Fibroblast of peridontal ligament (primary cell): Measurements from ENCODE around the gene ZNF236.
"Not testable (repeated sequence)": the region's sequence is repeated elsewhere in the genome, so short reads cannot be mapped to it uniquely, and the experiment has no call there.

ENCODE experiments used
- DNase-seq: peaks from one replicate; pipeline ENCODE4 v3.0.0-alpha.2; 2010; ENCODE audit errors: extremely low read depth

ZNF236 gene

GRCh38 chr18:77004555-77005380 is 182.4 kb downstream of the ZNF236 start:
- DNase-seq: no peak

- no peak for DNase-seq
Observed at GRCh38 chr18:77005651-77006195, 183.4 kb downstream of the ZNF236 start.

DNA sequence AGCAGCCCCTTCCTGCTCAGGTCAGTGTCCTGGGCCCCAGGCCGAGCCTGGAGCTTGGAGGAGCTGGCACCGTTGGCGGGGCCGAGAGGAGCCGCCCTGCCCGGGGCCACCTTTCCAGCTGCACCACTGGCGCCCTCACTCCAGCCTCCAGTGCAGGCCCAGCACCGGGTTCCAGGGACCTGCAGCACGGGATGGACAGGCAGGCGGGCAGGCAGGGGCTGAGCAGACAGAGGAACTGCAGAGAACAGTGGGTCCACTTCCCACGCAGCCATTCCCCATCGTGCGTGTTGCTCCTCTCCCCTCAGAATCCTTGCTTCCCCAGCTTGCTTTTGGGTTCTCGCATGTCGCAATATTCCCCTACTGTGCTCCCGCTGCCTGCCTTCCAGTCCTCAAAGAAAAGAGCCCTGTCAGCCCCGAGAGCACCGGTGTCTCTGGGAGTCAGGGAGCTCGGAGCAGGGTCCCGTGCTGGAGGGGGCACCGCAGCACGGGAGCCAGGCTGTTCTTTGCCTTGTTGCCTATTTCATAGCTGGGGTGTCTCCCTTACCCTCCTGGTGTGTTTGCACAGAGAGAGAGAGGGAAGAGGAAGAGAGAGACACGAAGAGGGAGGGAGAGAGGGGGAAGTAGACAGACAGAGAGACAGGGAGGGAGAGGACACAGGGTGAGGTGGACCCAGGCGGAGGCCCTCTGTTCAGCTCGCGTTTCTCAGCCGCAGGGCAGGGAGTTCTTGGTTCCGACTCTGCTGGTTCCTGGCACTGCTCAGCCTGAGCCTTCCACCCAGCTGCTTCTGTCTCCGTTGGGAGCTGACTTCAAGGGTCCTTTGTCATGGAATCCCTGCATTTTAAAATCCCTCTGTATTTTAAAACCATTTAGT is 184.2 kb downstream of the ZNF236 start:
- DNase-seq: no peak

DNA sequence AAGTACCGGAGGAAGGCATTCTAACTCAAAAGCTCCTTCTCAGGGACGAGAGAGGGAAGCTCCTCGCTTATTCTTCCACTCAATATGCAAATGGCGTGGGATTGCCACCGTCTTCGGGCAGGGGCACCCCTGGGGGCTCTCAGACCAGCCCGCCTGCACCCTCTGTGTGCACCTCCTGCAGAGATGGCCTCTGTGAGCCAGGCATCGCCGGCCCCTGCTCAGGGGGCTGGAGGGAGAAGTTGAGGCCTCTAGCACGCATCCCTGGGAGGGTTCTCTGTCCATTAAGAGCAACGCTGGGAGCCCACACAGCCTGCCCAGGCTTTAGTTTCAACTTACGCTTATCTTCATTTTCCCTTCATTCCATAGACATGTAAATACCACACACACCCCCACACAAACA is 184.9 kb downstream of the ZNF236 start:
- DNase-seq: no peak

- no peak for DNase-seq
Observed at GRCh38 chr18:77008006-77008405, 185.6 kb downstream of the ZNF236 start.

GRCh38 chr18:77008576-77009315 is 186.4 kb downstream of the ZNF236 start:
- no peak for DNase-seq

DNA sequence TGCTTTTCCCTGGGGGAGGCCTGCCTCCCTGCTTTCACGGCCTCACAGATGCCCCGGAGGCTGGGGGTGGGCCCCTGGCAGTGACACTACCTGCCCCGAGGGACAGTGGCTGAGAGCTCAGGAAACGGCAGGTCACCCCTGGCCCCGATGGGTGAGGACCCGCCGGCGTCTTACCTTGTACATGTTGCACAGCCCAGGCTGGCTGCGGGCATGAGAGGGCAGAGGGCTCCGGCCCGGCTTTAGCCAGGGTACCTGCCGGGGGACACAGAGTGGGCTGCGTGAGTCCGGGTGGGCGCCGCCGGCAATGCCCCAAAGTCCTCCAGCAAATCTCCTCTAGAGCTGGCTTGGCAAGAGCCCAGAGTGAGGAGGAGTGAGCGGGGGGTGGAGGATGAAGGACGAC is 187.3 kb downstream of the ZNF236 start:
- DNase-seq: no peak

- no peak for DNase-seq
Observed at GRCh38 chr18:77012120-77012519, 189.8 kb downstream of the ZNF236 start.

DNA sequence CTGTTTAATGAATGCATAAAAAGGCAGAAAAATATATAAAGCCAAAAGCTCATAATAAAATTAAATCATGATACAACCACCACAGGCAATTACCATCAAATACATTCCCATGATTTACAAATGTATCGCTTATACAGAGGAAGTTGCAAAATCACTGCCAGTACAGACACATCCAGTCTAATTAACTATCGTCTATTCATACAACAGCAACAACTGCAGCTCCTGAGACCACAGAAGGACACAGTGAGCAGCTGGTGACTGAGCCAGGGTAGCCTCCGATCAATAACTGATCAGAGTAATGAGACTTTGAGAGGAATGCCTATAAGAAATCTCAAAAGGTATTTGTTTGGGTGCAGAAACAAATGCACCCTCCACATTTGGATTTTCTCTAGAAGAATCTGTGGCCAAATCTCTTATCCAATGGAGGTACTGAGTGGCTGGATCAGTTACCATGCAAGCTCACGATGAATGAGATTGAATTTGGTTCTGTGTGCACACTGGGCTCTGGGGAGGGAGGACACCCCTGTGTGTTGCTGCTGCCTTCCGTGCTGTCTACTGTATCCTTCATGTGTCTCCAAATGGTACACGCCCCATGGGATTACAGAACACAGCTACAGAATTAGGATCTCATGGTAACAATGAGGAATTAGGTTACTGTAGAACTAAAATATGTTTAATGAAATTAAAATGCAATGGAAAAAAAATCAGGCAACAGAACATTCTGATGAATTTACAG is 190.6 kb downstream of the ZNF236 start:
- no peak for DNase-seq

DNA sequence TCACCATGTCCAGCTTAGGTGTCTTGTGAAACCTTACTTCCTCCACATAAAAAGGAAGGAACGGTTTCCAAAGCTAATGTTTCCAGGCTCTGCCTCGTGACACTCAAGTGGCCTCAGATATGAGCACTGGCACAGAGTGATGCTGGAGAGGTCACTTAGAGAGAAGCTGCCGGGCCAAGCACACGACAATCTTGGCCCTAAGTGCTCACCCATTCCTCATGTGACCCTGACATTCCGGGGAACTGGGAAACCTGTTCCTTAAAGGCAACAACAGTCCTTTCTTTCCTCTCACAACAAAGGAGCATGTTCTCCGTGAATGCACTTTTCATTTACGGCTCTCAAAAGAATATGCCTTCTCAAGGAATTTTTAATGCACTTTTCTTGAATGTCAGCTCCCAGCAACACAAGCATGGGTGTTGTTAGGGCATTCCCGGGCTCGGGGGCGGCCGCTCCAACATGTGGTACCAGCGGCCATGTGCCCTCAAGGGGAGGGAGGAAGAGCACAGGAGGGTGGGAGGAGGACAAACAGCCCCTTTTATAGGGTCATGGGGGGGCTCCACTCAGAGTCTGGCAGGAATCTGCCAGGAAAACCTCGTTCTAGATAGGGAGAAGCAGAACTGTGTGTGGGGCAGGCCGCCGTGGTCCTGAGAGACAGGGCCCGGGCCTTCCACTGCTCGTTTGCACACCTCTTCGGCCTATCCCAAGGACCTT is 191.6 kb downstream of the ZNF236 start:
- DNase-seq: no peak

GRCh38 chr18:77014538-77014937 is 192.2 kb downstream of the ZNF236 start:
- DNase-seq: no peak

GRCh38 chr18:77015169-77015568 is 192.8 kb downstream of the ZNF236 start:
- DNase-seq: no peak

GRCh38 chr18:77015771-77016710 is 193.7 kb downstream of the ZNF236 start:
- DNase-seq: no peak

DNA sequence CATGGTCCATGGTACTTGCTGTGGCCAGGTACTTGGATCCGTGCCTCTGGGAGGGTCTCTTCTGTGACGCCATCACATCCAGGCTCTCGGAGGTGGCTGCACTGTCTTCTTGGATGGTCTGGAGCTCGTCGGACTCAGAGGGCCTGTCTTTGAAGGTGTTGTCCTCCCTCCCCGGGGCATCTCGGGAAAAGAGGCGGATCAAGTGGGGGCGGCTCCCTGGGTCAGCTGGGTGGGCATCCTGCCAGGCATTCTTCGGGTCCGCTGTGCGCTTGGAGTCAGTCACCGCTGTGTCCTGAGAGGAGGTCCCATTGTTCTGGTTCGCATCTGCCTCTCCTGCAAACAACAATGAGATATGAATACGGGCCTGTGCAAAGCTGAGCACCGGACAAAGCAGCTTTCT is 194.6 kb downstream of the ZNF236 start:
- no peak for DNase-seq

GRCh38 chr18:77017355-77017754 is 195.0 kb downstream of the ZNF236 start:
- no peak for DNase-seq

DNA sequence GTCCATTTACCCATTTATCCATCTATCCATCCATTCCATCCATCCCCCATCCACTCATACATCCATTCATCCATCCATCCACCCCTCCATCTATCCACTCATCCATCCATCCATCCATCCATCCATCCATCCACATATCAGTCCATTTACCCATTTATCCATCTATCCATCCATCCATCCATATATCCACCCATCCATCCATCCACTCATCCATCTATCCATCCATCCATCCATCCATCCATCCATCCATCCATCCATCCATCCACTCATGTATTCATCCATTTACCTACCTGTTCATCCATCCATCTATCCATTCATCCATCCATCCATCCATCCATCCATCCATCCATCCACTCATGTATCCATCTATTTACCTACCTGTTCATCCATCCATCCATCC is 196.3 kb downstream of the ZNF236 start:
- DNase-seq: not testable (repeated sequence)

- no peak for DNase-seq
Observed at GRCh38 chr18:77019641-77020040, 197.3 kb downstream of the ZNF236 start.
